Measurements from ENCODE around the gene CNOT3. TPM values are rescaled to one million over a fixed set of nuclear protein-coding genes. Genes with fewer than 3 reads are reported as not detected.

Gene CNOT3
- total RNA-seq, 4 donors from 2014 or later: 18.0 to 27.9 (median 18.7) TPM

DNA sequence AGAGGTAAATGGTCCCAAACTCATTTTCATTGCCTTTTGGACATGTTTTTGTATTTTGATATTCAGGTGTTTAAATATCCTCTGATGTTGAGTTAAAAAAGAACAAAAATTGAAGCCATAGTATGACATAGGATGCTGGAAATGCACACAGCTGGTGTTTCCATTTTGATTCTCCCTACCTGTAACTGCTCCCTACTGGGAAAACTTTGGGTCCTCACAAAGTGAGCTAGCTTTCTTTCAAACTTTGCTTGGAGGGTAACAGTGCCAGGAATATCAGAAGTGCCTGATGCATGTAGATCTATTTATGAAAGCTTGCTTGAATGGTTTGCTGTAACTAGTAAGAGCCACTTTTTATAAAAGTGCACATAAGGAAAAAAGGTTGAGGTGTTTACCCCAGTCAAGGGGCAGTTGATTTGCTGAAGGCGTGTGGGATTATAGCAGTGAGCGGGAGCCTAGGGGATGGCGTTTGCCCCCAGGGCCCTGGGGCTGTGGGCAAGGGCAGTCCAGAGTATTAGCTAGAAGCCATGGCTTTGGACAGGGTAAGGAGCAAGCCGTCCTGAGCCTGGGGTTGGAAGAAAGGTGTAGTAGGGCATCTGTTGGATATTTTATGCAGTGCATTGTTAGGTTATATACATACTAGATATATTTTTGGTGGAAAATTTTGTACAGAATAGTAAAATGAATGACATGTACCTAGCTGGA is 67.4 kb downstream of the CNOT3 start:
- Histone ChIP-seq H3K4me1 (peaks cover 43 to 92% (median 74%) of the 10 kb centered on the region in 3 donors), H3K36me3 (peaks cover 34 to 79% (median 37%) of the 10 kb centered on the region in 3 donors), H3K4me3 (no peak overlapping the region), H3K27ac (no peak overlapping the region), H3K9me3 (no peaks in the 10 kb centered on the region), H3K27me3 (no peaks in the 10 kb centered on the region)
- 67 to 73% methylated on average over 4 of the region's 4 CpGs for WGBS, 2 donors
- intact Hi-C loops (cut with DNase I): no loop called here
- TF ChIP-seq, protein P1, sequence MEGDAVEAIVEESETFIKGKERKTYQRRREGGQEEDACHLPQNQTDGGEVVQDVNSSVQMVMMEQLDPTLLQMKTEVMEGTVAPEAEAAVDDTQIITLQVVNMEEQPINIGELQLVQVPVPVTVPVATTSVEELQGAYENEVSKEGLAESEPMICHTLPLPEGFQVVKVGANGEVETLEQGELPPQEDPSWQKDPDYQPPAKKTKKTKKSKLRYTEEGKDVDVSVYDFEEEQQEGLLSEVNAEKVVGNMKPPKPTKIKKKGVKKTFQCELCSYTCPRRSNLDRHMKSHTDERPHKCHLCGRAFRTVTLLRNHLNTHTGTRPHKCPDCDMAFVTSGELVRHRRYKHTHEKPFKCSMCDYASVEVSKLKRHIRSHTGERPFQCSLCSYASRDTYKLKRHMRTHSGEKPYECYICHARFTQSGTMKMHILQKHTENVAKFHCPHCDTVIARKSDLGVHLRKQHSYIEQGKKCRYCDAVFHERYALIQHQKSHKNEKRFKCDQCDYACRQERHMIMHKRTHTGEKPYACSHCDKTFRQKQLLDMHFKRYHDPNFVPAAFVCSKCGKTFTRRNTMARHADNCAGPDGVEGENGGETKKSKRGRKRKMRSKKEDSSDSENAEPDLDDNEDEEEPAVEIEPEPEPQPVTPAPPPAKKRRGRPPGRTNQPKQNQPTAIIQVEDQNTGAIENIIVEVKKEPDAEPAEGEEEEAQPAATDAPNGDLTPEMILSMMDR (IDR thresholded peaks at IDR 0.05): no peak
- TF ChIP-seq POLR2A (IDR thresholded peaks at IDR 0.05): no peak
- no peak for DNase-seq

Other genes with a start within 250 kb of the CNOT3 start
- not detected for gene CACNG7, start 228.5 kb upstream of the CNOT3 start, total RNA-seq
- not detected for gene CACNG8, start 174.8 kb upstream of the CNOT3 start, total RNA-seq
- gene CACNG6, start 146.1 kb upstream of the CNOT3 start, total RNA-seq: 1 to 10 TPM in 1 of 4 donors, not detected in 3; 1.4 TPM
- not detected for gene VSTM1, start 73.9 kb upstream of the CNOT3 start, total RNA-seq
- gene TARM1, start 56.4 kb upstream of the CNOT3 start, total RNA-seq: not detected
- gene OSCAR, start 37.0 kb upstream of the CNOT3 start, total RNA-seq: 1 to 10 TPM in 2 of 4 donors, under 1 TPM in 1, not detected in 1; 0.70 to 1.6 (median 1.3) TPM
- gene NDUFA3, start 34.9 kb upstream of the CNOT3 start, total RNA-seq: 10 to 100 TPM; 20.9 to 29.5 (median 25.4) TPM
- 1 to 10 TPM; 6.1 to 9.0 (median 7.4) TPM for gene TFPT, start 22.1 kb upstream of the CNOT3 start, total RNA-seq
- gene PRPF31, start 22.0 kb upstream of the CNOT3 start, total RNA-seq: 10 to 100 TPM; 41.8 to 49.2 (median 43.2) TPM
- 1 to 10 TPM; 1.7 to 4.7 (median 4.3) TPM for gene LENG1, start 22.0 kb downstream of the CNOT3 start, total RNA-seq
- 10 to 100 TPM in 3 of 4 donors, 1 to 10 TPM in 1; 4.0 to 45.6 (median 17.5) TPM for gene TMC4, start 35.4 kb downstream of the CNOT3 start, total RNA-seq
- gene MBOAT7, start 51.8 kb downstream of the CNOT3 start, total RNA-seq: 10 to 100 TPM; 32.2 to 56.2 (median 40.8) TPM
- 10 to 100 TPM; 56.1 to 70.9 (median 64.4) TPM for gene TSEN34, start 53.5 kb downstream of the CNOT3 start, total RNA-seq
- gene RPS9, start 63.1 kb downstream of the CNOT3 start, total RNA-seq: 1,000 to 10,000 TPM; 1,466 to 2,803 (median 2,105) TPM
- gene LILRB3, start 85.2 kb downstream of the CNOT3 start, total RNA-seq: 10 to 100 TPM in 1 of 4 donors, 1 to 10 TPM in 2, not detected in 1; 7.8 to 18.8 (median 8.3) TPM
- 1 to 10 TPM in 1 of 4 donors, under 1 TPM in 2, not detected in 1; 0.53 to 1.7 (median 0.95) TPM for gene LILRA6, start 105.0 kb downstream of the CNOT3 start, total RNA-seq
- 1 to 10 TPM in 3 of 4 donors, not detected in 1; 1.4 to 9.3 (median 5.8) TPM for gene LILRB5, start 119.5 kb downstream of the CNOT3 start, total RNA-seq
- gene LILRB2, start 143.3 kb downstream of the CNOT3 start, total RNA-seq: 1 to 10 TPM in 2 of 4 donors, under 1 TPM in 1, not detected in 1; 0.40 to 1.9 (median 1.0) TPM
- gene LILRA5, start 175.4 kb downstream of the CNOT3 start, total RNA-seq: 1 to 10 TPM in 1 of 4 donors, under 1 TPM in 2, not detected in 1; 0.38 to 1.4 (median 0.70) TPM
- gene LILRA4, start 201.4 kb downstream of the CNOT3 start, total RNA-seq: under 1 TPM in 1 of 4 donors, not detected in 3; 0.19 TPM
- 10 to 100 TPM in 2 of 4 donors, 1 to 10 TPM in 1, under 1 TPM in 1; 0.57 to 11.4 (median 6.1) TPM for gene LAIR1, start 227.2 kb downstream of the CNOT3 start, total RNA-seq